Thyroid gland (tissue), 4 donors: ENCODE data around the gene USP24. TPM values are rescaled to one million over a fixed set of nuclear protein-coding genes. Genes with fewer than 3 reads are reported as not detected.

Source experiments
- DNase-seq, 2 donors: peaks; one replicate each; pipeline ENCODE4 v3.0.0-alpha.2; 2019
- H3K27ac ChIP-seq, 3 donors: fragments of 200-600 bp; sonication (generic); 1 replicate in 2 of 3; 2 replicates in 1 of 3; pipeline ENCODE4 v1.5.1; 2016 to 2019; ENCODE audit warnings: mild to moderate bottlenecking in 1 of 3, moderate library complexity in 1 of 3
- H3K27me3 ChIP-seq: fragments of 200-600 bp; sonication (generic); one replicate; pipeline ENCODE4 v1.5.1; 2019
- H3K36me3 ChIP-seq, 2 donors: fragments of 200-600 bp; sonication (generic); one replicate each; pipeline ENCODE4 v1.5.1; 2016 to 2019
- H3K4me1 ChIP-seq, 2 donors: fragments of 200-600 bp; sonication (generic); one replicate each; pipeline ENCODE4 v1.5.1; 2017 to 2019
- H3K4me3 ChIP-seq, 3 donors: fragments of 200-600 bp; sonication (generic); replicated peaks in 1 of 3; 1 replicate in 2 of 3; 2 replicates in 1 of 3; pipeline ENCODE4 v1.5.1; 2016; ENCODE audit warnings: mild to moderate bottlenecking in 1 of 3
- H3K9me3 ChIP-seq: fragments of 200-600 bp; sonication (generic); one replicate; pipeline ENCODE4 v1.5.1; 2017
- POLR2A ChIP-seq, 2 donors: fragments of 450-650 bp; IDR thresholded peaks; one replicate each; pipeline ENCODE4 v1.6.1; 2017; ENCODE audit warnings: antibody characterized with exemption in 2 of 2, mild to moderate bottlenecking in 2 of 2, moderate library complexity in 1 of 2
- WGBS, 2 donors: methylation state at CpG; one replicate each; pipeline ENCODE4 v1.1.5; 2017; 5-methylcytosine and 5-hydroxymethylcytosine counted together
- intact Hi-C: fragments of 100-400 bp; cut with DNase I; formaldehyde crosslinking; loops from one replicate; pipeline ENCODE4 v1.15.1; 2023
- total RNA-seq, 4 donors: library from RNA; depleted of rRNA; stranded (reverse); fragments of >200 nt; gene quantifications; one replicate each; pipeline ENCODE4 v1.2.3, GENCODE V29; 2016
- TF ChIP-seq, protein P1 (sequence below), 6 experiments: fragments of 200-600 bp in 3 of 6; fragments of 450-650 bp in 3 of 6; sonication (generic) in 3 of 6; IDR thresholded peaks; one replicate each; pipeline ENCODE4 v1.5.1; 2016 to 2019; ENCODE audit warnings: antibody characterized with exemption in 6 of 6, mild to moderate bottlenecking in 2 of 6, inconsistent platforms in 1 of 6, moderate library complexity in 1 of 6

The USP24 gene
- total RNA-seq, 4 donors from 2014 or later, result 38.5 to 74.6 (median 43.4) TPM

DNA sequence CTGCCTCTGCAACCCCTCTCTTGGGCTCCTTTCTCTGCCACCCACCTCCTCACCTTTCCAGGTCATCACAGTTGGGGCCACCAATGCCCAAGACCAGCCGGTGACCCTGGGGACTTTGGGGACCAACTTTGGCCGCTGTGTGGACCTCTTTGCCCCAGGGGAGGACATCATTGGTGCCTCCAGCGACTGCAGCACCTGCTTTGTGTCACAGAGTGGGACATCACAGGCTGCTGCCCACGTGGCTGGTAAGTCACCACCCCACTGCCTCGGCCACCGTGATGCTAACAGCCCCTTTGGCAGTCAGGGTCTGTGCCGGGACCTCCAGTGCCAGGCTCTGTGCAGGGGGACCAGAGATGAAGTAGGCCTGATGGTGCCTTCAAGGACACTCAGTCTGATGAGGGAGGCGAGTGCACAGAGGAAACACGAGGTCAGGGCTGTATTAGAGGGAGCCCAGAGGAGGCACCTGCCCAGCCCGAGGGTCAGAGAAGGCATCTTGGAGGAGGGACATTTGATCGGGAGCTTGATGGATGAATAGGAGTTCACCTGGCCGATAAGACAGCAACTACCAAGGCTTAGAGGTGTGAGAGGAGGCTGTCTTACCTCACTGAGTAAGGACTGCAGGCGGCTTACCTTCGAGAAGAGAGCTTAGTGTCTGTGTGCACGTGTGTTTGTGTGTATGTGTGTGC, 157.8 kb downstream of the USP24 start:
- H3K36me3 ChIP-seq, result no peaks in the 10 kb centered on the region
- H3K27me3 ChIP-seq, result no peaks in the 10 kb centered on the region
- no peak overlapping the region for H3K27ac ChIP-seq
- no peak overlapping the region for H3K4me3 ChIP-seq
- no peak for DNase-seq
- no peak for TF ChIP-seq POLR2A (IDR thresholded peaks at IDR 0.05)
- TF ChIP-seq, protein P1, sequence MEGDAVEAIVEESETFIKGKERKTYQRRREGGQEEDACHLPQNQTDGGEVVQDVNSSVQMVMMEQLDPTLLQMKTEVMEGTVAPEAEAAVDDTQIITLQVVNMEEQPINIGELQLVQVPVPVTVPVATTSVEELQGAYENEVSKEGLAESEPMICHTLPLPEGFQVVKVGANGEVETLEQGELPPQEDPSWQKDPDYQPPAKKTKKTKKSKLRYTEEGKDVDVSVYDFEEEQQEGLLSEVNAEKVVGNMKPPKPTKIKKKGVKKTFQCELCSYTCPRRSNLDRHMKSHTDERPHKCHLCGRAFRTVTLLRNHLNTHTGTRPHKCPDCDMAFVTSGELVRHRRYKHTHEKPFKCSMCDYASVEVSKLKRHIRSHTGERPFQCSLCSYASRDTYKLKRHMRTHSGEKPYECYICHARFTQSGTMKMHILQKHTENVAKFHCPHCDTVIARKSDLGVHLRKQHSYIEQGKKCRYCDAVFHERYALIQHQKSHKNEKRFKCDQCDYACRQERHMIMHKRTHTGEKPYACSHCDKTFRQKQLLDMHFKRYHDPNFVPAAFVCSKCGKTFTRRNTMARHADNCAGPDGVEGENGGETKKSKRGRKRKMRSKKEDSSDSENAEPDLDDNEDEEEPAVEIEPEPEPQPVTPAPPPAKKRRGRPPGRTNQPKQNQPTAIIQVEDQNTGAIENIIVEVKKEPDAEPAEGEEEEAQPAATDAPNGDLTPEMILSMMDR (IDR thresholded peaks at IDR 0.05), result no peak
- H3K4me1 ChIP-seq, result no peaks in the 10 kb centered on the region
- intact Hi-C loops, result no loop called here
- H3K9me3 ChIP-seq, result no peaks in the 10 kb centered on the region
- WGBS, 2 donors, result 93 to 95% methylated on average over 13 to 14 of the region's 15 CpGs

DNA sequence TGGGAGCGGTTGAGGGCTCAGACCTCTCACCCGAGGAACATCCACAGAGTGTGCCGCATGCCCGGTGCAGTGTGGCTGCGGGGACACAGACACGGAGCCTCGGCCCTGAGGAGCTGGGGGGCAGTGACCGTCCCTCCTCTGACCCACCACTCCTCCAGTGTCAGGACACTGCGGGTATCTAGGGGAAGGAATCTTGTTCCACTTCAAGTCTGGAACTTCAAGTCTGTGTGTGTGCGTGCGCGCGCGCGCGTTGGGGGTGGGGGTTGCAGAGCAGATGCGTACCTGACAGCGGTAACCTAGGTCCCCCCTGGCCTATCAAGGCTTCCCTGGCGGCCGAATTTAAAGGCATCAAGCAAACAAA, 158.6 kb downstream of the USP24 start:
- WGBS, 2 donors, result 89 to 92% methylated on average over 11 to 20 of the region's 20 CpGs
- DNase-seq, result no peak
- intact Hi-C loops, result no loop called here
- Histone ChIP-seq H3K36me3 (no peaks in the 10 kb centered on the region), H3K4me3 (no peak overlapping the region), H3K4me1 (no peaks in the 10 kb centered on the region), H3K9me3 (no peaks in the 10 kb centered on the region), H3K27ac (no peak overlapping the region), H3K27me3 (no peaks in the 10 kb centered on the region)
- no peak for TF ChIP-seq POLR2A (IDR thresholded peaks at IDR 0.05)
- TF ChIP-seq, protein P1 (IDR thresholded peaks at IDR 0.05), result no peak

DNA sequence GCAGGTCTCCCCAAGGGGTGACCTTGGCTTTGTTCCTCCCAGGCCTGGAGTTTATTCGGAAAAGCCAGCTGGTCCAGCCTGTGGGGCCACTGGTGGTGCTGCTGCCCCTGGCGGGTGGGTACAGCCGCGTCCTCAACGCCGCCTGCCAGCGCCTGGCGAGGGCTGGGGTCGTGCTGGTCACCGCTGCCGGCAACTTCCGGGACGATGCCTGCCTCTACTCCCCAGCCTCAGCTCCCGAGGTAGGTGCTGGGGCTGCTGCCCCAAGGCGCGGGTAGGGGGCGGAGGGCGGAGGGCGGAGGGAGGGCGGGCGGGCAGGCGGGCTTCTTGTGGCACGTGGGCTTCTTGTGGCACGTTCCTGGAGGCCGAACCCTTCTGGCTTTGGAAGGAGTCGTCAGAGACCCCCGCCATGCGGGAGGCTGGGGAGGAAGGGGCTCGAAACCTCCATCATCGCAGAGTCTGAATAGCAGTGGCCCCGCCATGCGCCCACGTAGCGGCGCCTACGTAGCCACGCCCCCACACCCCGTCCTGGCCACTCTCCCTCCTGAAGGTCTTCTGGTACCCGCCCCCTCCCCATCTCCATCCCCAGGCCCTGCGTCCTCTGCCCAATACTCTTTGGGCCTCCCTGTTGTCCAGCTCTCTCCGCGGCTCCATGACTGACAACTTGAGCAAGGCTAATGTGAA, 159.1 kb downstream of the USP24 start:
- H3K36me3 ChIP-seq, result no peaks in the 10 kb centered on the region
- TF ChIP-seq POLR2A (IDR thresholded peaks at IDR 0.05), result no peak
- TF ChIP-seq, protein P1 (IDR thresholded peaks at IDR 0.05), result no peak
- H3K4me3 ChIP-seq, result no peak overlapping the region
- WGBS, 2 donors, result 95 to 96% methylated on average over 15 to 17 of the region's 42 CpGs
- H3K27ac ChIP-seq, result no peak overlapping the region
- H3K9me3 ChIP-seq, result no peaks in the 10 kb centered on the region
- no peaks in the 10 kb centered on the region for H3K27me3 ChIP-seq
- H3K4me1 ChIP-seq, result no peaks in the 10 kb centered on the region
- intact Hi-C loops, result no loop called here
- DNase-seq, result no peak

DNA sequence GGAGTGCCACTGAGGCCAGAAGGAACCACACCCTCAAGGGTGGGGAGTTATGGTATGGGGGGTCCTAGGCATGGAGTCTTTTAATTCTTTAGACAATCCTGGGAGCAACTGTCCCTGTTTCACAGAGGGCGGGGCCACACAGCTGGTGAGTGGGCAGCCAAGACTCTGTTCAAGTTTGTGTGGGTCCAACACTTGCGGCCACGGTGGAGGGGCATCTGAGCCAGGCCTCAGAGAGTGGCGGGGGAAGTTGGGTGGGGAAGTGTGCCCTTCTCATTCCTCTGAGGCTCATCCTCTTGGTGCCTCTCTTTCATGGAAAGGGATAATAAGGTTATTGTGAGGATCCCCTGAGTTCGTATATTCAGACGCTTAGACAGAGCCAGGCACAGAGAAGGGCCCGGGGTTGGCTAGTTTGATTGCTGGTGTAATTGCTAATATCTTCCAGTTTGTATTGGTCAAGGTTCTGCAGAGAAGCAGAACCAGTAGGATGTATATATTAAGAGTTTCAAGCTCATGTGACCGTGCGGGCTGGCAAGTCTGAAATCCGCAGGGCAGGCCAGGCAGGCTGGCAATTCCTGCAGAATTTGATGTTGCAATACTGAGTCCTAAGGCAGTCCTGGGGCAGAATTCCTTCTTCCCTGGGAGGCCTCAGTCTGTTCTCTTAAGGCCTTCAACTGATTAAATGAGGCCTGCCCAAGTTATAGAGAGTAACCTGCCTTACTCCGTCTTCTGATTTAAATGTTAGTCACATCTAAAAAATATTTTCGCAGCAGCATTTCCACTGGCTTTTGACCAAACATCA, 159.9 kb downstream of the USP24 start:
- no peak overlapping the region for H3K4me3 ChIP-seq
- intact Hi-C loops, result no loop called here
- no peak for DNase-seq
- no peaks in the 10 kb centered on the region for H3K36me3 ChIP-seq
- no peak for TF ChIP-seq POLR2A (IDR thresholded peaks at IDR 0.05)
- TF ChIP-seq, protein P1 (IDR thresholded peaks at IDR 0.05), result no peak
- 87 to 91% methylated on average over 12 of the region's 12 CpGs for WGBS, 2 donors
- no peaks in the 10 kb centered on the region for H3K27me3 ChIP-seq
- no peaks in the 10 kb centered on the region for H3K9me3 ChIP-seq
- H3K4me1 ChIP-seq, result no peaks in the 10 kb centered on the region
- H3K27ac ChIP-seq, result no peak overlapping the region

DNA sequence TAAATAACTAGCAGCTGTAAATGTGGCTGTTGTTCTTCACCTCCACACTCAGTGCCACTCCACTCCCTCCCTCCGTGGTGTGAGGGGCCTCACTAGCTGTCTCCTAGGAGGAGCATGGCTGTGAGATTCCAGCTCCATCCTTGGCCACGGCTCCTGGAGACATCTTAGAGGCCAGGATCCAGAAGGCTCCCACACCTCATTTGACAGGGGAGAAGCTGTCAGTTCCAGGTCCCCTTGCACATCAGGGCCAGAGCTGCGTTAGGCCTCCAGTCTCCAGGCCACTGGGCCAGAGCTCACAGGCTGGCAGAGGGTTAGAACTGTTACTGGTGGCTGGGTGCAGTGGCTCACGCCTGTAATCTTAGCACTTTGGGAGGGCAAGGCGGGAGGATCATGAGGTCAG, 160.8 kb downstream of the USP24 start:
- H3K9me3 ChIP-seq, result no peaks in the 10 kb centered on the region
- no peak for DNase-seq
- TF ChIP-seq POLR2A (IDR thresholded peaks at IDR 0.05), result no peak
- TF ChIP-seq, protein P1 (IDR thresholded peaks at IDR 0.05), result no peak
- no peaks in the 10 kb centered on the region for H3K36me3 ChIP-seq
- 93 to 95% methylated on average over 5 of the region's 5 CpGs for WGBS, 2 donors
- no peak overlapping the region for H3K4me3 ChIP-seq
- intact Hi-C loops, result no loop called here
- no peaks in the 10 kb centered on the region for H3K27me3 ChIP-seq
- no peak overlapping the region for H3K27ac ChIP-seq
- no peaks in the 10 kb centered on the region for H3K4me1 ChIP-seq
